Cardiac fibroblast (primary cell): ENCODE data around the gene EVC.
A peak's percentile ranks its signal among the peaks of the same experiment; 100 is the strongest.

Experiments
- DNase-seq, 2 donors: peaks; one replicate each; pipeline versions ENCODE4 v3.0.0 to v3.0.0-alpha.2; 2010; ENCODE audit warnings: low read depth in 2 of 2
- H3K4me3 ChIP-seq, 2 donors: replicated peaks in 1 of 2; 1 replicate in 1 of 2; 2 replicates in 1 of 2; pipeline ENCODE4 v1.5.1; 2011; ENCODE audit warnings: low read depth in 2 of 2, low read length in 2 of 2, mild to moderate bottlenecking in 2 of 2, moderate library complexity in 1 of 2
- CTCF ChIP-seq: IDR thresholded peaks from one replicate; pipeline ENCODE4 v1.5.1; 2011; ENCODE audit warnings: low read depth, mild to moderate bottlenecking, low read length, inconsistent platforms

Gene EVC

GRCh38 chr4:5730436-5730835 lies 19.4 kb downstream of the EVC start:
- no peak for TF ChIP-seq CTCF
- no peak overlapping the region for H3K4me3 ChIP-seq
- DNase-seq = no peak

- no peak for TF ChIP-seq CTCF
- DNase-seq = peak; percentile 42 to 54
- no peak overlapping the region for H3K4me3 ChIP-seq
Observed at GRCh38 chr4:5730993-5731990, 20.3 kb downstream of the EVC start.

DNA sequence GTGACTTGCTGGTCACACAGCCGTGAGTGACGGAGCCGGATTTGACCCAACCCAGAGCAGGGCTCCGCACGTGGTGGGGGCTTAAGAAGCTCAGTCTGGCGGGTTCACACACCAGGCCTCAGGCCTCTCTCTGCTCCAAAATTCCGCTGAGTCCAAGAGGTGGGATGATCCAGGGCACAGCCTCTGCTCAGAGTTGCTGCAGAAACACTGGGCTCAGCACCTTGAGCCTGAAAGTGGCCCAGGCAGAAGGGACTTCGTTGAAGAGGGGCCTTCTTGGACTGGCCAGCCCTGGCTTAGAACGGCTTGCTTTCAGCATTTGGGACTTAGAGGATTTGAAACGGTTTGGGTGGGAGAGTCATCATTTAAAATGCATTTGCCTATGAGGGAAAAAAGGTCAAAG lies 21.2 kb downstream of the EVC start:
- DNase-seq = no peak
- no peak for TF ChIP-seq CTCF
- H3K4me3 ChIP-seq = no peak overlapping the region

GRCh38 chr4:5734853-5735252 lies 23.9 kb downstream of the EVC start:
- peak in 1 of 2 donors; percentile 49 for DNase-seq
- no peak for TF ChIP-seq CTCF
- no peak overlapping the region for H3K4me3 ChIP-seq

GRCh38 chr4:5735463-5735862 lies 24.5 kb downstream of the EVC start:
- DNase-seq = no peak
- TF ChIP-seq CTCF = no peak
- no peak overlapping the region for H3K4me3 ChIP-seq

GRCh38 chr4:5738061-5738460 lies 27.1 kb downstream of the EVC start:
- no peak overlapping the region for H3K4me3 ChIP-seq
- no peak for DNase-seq
- no peak for TF ChIP-seq CTCF
